ENCODE results near the gene ANO2.
"Not testable (repeated sequence)": the region's sequence is repeated elsewhere in the genome, so short reads cannot be mapped to it uniquely, and the experiment has no call there.

ANO2 gene

GRCh38 chr12:5669624-5670023 lies 275.4 kb downstream of the ANO2 start:
- DNase-seq (ENCODE audit: low read depth in 2 of 2): not testable (repeated sequence)

GRCh38 chr12:5665615-5666014 lies 279.4 kb downstream of the ANO2 start:
- DNase-seq (ENCODE audit: low read depth in 2 of 2): no peak

- no peak for DNase-seq (ENCODE audit: low read depth in 2 of 2)
Measured at GRCh38 chr12:5661811-5662210, 283.2 kb downstream of the ANO2 start.

- DNase-seq (ENCODE audit: low read depth in 2 of 2): no peak
Measured at GRCh38 chr12:5660238-5660637, 284.8 kb downstream of the ANO2 start.

GRCh38 chr12:5658339-5658941 lies 286.6 kb downstream of the ANO2 start:
- not testable (repeated sequence) for DNase-seq (ENCODE audit: low read depth in 2 of 2)

GRCh38 chr12:5656836-5657235 lies 288.2 kb downstream of the ANO2 start:
- DNase-seq (ENCODE audit: low read depth in 2 of 2): no peak

- DNase-seq (ENCODE audit: low read depth in 2 of 2): no peak
Measured at GRCh38 chr12:5655120-5655519, 289.9 kb downstream of the ANO2 start.

GRCh38 chr12:5654019-5654418 lies 291.0 kb downstream of the ANO2 start:
- DNase-seq (ENCODE audit: low read depth in 2 of 2): no peak

- DNase-seq (ENCODE audit: low read depth in 2 of 2): no peak
Measured at GRCh38 chr12:5650829-5651461, 294.1 kb downstream of the ANO2 start.

- DNase-seq (ENCODE audit: low read depth in 2 of 2): no peak
Measured at GRCh38 chr12:5650281-5650680, 294.8 kb downstream of the ANO2 start.

- DNase-seq (ENCODE audit: low read depth in 2 of 2): no peak
Measured at GRCh38 chr12:5648692-5649359, 296.2 kb downstream of the ANO2 start.

- DNase-seq (ENCODE audit: low read depth in 2 of 2): no peak
Measured at GRCh38 chr12:5643266-5643665, 301.8 kb downstream of the ANO2 start.

- DNase-seq (ENCODE audit: low read depth in 2 of 2): no peak
Measured at GRCh38 chr12:5637698-5638097, 307.4 kb downstream of the ANO2 start.

- DNase-seq (ENCODE audit: low read depth in 2 of 2): no peak
Measured at GRCh38 chr12:5636907-5637306, 308.2 kb downstream of the ANO2 start.

GRCh38 chr12:5633106-5633505 lies 312.0 kb downstream of the ANO2 start:
- no peak for DNase-seq (ENCODE audit: low read depth in 2 of 2)

GRCh38 chr12:5632453-5632852 lies 312.6 kb downstream of the ANO2 start:
- DNase-seq (ENCODE audit: low read depth in 2 of 2): no peak

- no peak for DNase-seq (ENCODE audit: low read depth in 2 of 2)
Measured at GRCh38 chr12:5631497-5631896, 313.6 kb downstream of the ANO2 start.

GRCh38 chr12:5630726-5631125 lies 314.3 kb downstream of the ANO2 start:
- DNase-seq (ENCODE audit: low read depth in 2 of 2): no peak

- no peak for DNase-seq (ENCODE audit: low read depth in 2 of 2)
Measured at GRCh38 chr12:5628501-5628900, 316.6 kb downstream of the ANO2 start.

GRCh38 chr12:5627053-5627630 lies 317.9 kb downstream of the ANO2 start:
- no peak for DNase-seq (ENCODE audit: low read depth in 2 of 2)

GRCh38 chr12:5626151-5626550 lies 318.9 kb downstream of the ANO2 start:
- DNase-seq (ENCODE audit: low read depth in 2 of 2): no peak

GRCh38 chr12:5624486-5625272 lies 320.4 kb downstream of the ANO2 start:
- no peak for DNase-seq (ENCODE audit: low read depth in 2 of 2)

Measured in stimulated activated CD4-positive, alpha-beta T cell treated with anti-CD3 and anti-CD28 coated beads, Interleukin-4, amount 100 ng/mL, for 48 hours (primary cell).